ENCODE measurements around the gene NMT1. TPM values are rescaled to one million over a fixed set of nuclear protein-coding genes. Genes with fewer than 3 reads are reported as not detected.

The NMT1 gene
- total RNA-seq, 1 experiment from 2014 or later = 80.8 TPM

- DNase-seq (ENCODE audit: low read depth) = no peak
Observed at GRCh38 chr17:45077643-45078042, 16.5 kb downstream of the NMT1 start.

- DNase-seq (ENCODE audit: low read depth) = no peak
Observed at GRCh38 chr17:45081047-45081703, 20.1 kb downstream of the NMT1 start.

- DNase-seq (ENCODE audit: low read depth) = no peak
Observed at GRCh38 chr17:45086391-45086790, 25.3 kb downstream of the NMT1 start.

- no peak for DNase-seq (ENCODE audit: low read depth)
Observed at GRCh38 chr17:45086865-45087503, 25.9 kb downstream of the NMT1 start.

GRCh38 chr17:45087504-45087975 lies 26.4 kb downstream of the NMT1 start:
- DNase-seq (ENCODE audit: low read depth) = peak; percentile 56

- DNase-seq (ENCODE audit: low read depth) = no peak
Observed at GRCh38 chr17:45087978-45088377, 26.9 kb downstream of the NMT1 start.

GRCh38 chr17:45088741-45089140 lies 27.6 kb downstream of the NMT1 start:
- no peak for DNase-seq (ENCODE audit: low read depth)

- no peak for DNase-seq (ENCODE audit: low read depth)
Observed at GRCh38 chr17:45090711-45091110, 29.6 kb downstream of the NMT1 start.

- DNase-seq (ENCODE audit: low read depth) = peak; percentile 44
Observed at GRCh38 chr17:45091778-45092425, 30.8 kb downstream of the NMT1 start.

GRCh38 chr17:45092911-45093430 lies 31.9 kb downstream of the NMT1 start:
- peak; percentile 98 for DNase-seq (ENCODE audit: low read depth)

GRCh38 chr17:45093444-45094110 lies 32.5 kb downstream of the NMT1 start:
- peak; percentile 75 for DNase-seq (ENCODE audit: low read depth)

- peak; percentile 52 for DNase-seq (ENCODE audit: low read depth)
Observed at GRCh38 chr17:45096141-45096540, 35.0 kb downstream of the NMT1 start.

- DNase-seq (ENCODE audit: low read depth) = no peak
Observed at GRCh38 chr17:45096926-45097325, 35.8 kb downstream of the NMT1 start.

- no peak for DNase-seq (ENCODE audit: low read depth)
Observed at GRCh38 chr17:45098081-45098868, 37.2 kb downstream of the NMT1 start.

GRCh38 chr17:45098869-45099616 lies 37.9 kb downstream of the NMT1 start:
- DNase-seq (ENCODE audit: low read depth) = peak; percentile 62

GRCh38 chr17:45101546-45101882 lies 40.4 kb downstream of the NMT1 start:
- no peak for DNase-seq (ENCODE audit: low read depth)

GRCh38 chr17:45101883-45102811 lies 41.0 kb downstream of the NMT1 start:
- peak; percentile 31 for DNase-seq (ENCODE audit: low read depth)

- no peak for DNase-seq (ENCODE audit: low read depth)
Observed at GRCh38 chr17:45102856-45103255, 41.7 kb downstream of the NMT1 start.

- DNase-seq (ENCODE audit: low read depth) = no peak
Observed at GRCh38 chr17:45103269-45103795, 42.2 kb downstream of the NMT1 start.

Data from LHCN-M2 (cell line).